Measurements from ENCODE around the gene LIG1. TPM values are rescaled to one million over a fixed set of nuclear protein-coding genes. Genes with fewer than 3 reads are reported as not detected.

Gene LIG1
- total and polyA plus RNA-seq, 9 of the 15 experiments (the other 6 are each of a cell fraction or from before 2014, with no cell fraction given): 9.6 to 114 (median 71.1) TPM

DNA sequence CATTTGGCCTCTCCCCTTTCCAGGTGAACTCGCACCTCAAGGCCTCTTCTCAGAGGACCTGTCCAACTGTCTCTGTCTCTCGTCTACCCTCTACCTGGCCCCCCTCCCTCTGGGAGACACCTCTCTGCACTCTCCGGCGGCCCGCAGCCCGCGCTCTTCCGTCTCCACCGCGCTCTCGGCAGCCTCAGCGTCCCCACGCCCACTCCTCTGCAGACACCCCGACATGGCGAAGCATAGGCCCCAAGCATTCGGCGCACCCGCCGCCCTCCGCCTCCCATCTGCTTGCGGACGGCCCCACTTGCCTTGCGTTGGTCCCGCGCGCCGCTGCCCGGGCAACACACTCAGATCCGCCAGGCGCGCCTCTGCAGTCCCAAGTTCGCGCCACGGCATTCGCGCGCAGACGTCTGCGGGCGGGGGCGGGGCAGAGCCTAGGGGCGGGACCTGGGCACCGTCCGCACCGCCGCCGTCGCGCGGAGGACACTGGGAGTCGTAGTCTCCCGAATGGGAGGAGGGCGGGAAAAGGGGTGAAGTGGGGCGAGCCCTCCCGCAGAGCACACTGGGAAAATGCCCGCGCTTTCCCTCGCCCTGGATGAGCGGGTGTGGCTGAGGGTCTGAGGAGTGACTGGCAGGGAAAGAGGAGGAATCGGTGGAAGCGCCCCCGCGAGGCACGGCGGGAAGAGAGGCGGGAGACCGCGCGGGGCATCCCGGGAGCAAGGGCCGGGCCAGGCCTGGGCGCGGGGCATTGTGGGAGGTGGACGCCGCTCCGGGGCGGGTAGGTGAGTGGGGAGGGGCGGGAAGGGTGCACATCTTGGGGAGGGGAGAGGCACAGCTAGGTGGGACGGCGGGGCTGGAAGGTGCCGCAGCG lies at the start of gene LIG1, which contains the start of gene ZSWIM9 (continued):
- TF ChIP-seq PURB (CRISPR knock-in tag; IDR thresholded peaks at IDR 0.05; ENCODE audit: low read depth) (no peak), OTX1 (CRISPR knock-in tag; IDR thresholded peaks at IDR 0.05) (peak; percentile 5; the same call in 1 of the 2 replicates), HNRNPLL (IDR thresholded peaks at IDR 0.05; ENCODE audit: low read depth, low read length, poor library complexity, severe bottlenecking) (peak; percentile 87), GATAD2B (IDR thresholded peaks at IDR 0.05; ENCODE audit: borderline replicate concordance) (no peak), NR2C1 (IDR thresholded peaks at IDR 0.05) (peak; percentile 68), NR2C1 (tag; IDR thresholded peaks at IDR 0.05) (peak; percentile 77), HDAC1 (IDR thresholded peaks at IDR 0.05) (peak in 1 of 2 experiments; percentile 99; a peak in 2 of 4 replicates), YBX1 (IDR thresholded peaks at IDR 0.05) (no peak), LARP7 (IDR thresholded peaks at IDR 0.05) (no peak), CBX1 (IDR thresholded peaks at IDR 0.05; ENCODE audit: low read depth) (no peak; the same call in 1 of the 2 replicates), ZNF174 (CRISPR knock-in tag; IDR thresholded peaks at IDR 0.05) (no peak)
- TF ChIP-seq, protein P1, sequence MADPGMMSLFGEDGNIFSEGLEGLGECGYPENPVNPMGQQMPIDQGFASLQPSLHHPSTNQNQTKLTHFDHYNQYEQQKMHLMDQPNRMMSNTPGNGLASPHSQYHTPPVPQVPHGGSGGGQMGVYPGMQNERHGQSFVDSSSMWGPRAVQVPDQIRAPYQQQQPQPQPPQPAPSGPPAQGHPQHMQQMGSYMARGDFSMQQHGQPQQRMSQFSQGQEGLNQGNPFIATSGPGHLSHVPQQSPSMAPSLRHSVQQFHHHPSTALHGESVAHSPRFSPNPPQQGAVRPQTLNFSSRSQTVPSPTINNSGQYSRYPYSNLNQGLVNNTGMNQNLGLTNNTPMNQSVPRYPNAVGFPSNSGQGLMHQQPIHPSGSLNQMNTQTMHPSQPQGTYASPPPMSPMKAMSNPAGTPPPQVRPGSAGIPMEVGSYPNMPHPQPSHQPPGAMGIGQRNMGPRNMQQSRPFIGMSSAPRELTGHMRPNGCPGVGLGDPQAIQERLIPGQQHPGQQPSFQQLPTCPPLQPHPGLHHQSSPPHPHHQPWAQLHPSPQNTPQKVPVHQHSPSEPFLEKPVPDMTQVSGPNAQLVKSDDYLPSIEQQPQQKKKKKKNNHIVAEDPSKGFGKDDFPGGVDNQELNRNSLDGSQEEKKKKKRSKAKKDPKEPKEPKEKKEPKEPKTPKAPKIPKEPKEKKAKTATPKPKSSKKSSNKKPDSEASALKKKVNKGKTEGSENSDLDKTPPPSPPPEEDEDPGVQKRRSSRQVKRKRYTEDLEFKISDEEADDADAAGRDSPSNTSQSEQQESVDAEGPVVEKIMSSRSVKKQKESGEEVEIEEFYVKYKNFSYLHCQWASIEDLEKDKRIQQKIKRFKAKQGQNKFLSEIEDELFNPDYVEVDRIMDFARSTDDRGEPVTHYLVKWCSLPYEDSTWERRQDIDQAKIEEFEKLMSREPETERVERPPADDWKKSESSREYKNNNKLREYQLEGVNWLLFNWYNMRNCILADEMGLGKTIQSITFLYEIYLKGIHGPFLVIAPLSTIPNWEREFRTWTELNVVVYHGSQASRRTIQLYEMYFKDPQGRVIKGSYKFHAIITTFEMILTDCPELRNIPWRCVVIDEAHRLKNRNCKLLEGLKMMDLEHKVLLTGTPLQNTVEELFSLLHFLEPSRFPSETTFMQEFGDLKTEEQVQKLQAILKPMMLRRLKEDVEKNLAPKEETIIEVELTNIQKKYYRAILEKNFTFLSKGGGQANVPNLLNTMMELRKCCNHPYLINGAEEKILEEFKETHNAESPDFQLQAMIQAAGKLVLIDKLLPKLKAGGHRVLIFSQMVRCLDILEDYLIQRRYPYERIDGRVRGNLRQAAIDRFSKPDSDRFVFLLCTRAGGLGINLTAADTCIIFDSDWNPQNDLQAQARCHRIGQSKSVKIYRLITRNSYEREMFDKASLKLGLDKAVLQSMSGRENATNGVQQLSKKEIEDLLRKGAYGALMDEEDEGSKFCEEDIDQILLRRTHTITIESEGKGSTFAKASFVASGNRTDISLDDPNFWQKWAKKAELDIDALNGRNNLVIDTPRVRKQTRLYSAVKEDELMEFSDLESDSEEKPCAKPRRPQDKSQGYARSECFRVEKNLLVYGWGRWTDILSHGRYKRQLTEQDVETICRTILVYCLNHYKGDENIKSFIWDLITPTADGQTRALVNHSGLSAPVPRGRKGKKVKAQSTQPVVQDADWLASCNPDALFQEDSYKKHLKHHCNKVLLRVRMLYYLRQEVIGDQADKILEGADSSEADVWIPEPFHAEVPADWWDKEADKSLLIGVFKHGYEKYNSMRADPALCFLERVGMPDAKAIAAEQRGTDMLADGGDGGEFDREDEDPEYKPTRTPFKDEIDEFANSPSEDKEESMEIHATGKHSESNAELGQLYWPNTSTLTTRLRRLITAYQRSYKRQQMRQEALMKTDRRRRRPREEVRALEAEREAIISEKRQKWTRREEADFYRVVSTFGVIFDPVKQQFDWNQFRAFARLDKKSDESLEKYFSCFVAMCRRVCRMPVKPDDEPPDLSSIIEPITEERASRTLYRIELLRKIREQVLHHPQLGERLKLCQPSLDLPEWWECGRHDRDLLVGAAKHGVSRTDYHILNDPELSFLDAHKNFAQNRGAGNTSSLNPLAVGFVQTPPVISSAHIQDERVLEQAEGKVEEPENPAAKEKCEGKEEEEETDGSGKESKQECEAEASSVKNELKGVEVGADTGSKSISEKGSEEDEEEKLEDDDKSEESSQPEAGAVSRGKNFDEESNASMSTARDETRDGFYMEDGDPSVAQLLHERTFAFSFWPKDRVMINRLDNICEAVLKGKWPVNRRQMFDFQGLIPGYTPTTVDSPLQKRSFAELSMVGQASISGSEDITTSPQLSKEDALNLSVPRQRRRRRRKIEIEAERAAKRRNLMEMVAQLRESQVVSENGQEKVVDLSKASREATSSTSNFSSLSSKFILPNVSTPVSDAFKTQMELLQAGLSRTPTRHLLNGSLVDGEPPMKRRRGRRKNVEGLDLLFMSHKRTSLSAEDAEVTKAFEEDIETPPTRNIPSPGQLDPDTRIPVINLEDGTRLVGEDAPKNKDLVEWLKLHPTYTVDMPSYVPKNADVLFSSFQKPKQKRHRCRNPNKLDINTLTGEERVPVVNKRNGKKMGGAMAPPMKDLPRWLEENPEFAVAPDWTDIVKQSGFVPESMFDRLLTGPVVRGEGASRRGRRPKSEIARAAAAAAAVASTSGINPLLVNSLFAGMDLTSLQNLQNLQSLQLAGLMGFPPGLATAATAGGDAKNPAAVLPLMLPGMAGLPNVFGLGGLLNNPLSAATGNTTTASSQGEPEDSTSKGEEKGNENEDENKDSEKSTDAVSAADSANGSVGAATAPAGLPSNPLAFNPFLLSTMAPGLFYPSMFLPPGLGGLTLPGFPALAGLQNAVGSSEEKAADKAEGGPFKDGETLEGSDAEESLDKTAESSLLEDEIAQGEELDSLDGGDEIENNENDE (IDR thresholded peaks at IDR 0.05; ENCODE audit: low read depth, low read length): no peak
- TF ChIP-seq, protein P2, sequence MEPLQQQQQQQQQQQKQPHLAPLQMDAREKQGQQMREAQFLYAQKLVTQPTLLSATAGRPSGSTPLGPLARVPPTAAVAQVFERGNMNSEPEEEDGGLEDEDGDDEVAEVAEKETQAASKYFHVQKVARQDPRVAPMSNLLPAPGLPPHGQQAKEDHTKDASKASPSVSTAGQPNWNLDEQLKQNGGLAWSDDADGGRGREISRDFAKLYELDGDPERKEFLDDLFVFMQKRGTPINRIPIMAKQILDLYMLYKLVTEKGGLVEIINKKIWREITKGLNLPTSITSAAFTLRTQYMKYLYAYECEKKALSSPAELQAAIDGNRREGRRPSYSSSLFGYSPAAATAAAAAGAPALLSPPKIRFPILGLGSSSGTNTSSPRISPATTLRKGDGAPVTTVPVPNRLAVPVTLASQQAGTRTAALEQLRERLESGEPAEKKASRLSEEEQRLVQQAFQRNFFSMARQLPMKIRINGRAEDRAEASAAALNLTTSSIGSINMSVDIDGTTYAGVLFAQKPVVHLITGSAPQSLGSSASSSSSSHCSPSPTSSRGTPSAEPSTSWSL (CRISPR knock-in tag; IDR thresholded peaks at IDR 0.05; ENCODE audit: borderline replicate concordance): no peak
- TF ChIP-seq, protein P3, sequence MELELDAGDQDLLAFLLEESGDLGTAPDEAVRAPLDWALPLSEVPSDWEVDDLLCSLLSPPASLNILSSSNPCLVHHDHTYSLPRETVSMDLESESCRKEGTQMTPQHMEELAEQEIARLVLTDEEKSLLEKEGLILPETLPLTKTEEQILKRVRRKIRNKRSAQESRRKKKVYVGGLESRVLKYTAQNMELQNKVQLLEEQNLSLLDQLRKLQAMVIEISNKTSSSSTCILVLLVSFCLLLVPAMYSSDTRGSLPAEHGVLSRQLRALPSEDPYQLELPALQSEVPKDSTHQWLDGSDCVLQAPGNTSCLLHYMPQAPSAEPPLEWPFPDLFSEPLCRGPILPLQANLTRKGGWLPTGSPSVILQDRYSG (tag; conservative IDR thresholded peaks at IDR 0.05; ENCODE audit: low read depth): 0 out of 2 replicates have a peak, but pooled peaks have one; percentile 42

Data from K562 (cell line).